Measurements from ENCODE around the gene UPK3A.

Gene UPK3A

GRCh38 chr22:45278125-45278524, 6.6 kb upstream of the UPK3A start:
- Histone ChIP-seq H2AFZ (ENCODE audit: low read length) (no peak overlapping the region), H3K4me1 (ENCODE audit: low read length) (no peaks in the 10 kb centered on the region), H3K4me2 (ENCODE audit: low read depth, low read length) (no peak overlapping the region), H3K9me2 (replicated peaks; ENCODE audit: insufficient read depth, low read length) (no peaks in the 10 kb centered on the region), H3K9ac (ENCODE audit: low read length) (no peak overlapping the region), H3K79me2 (ENCODE audit: low read length) (no peaks in the 10 kb centered on the region), H3K4me3 (ENCODE audit: low read length) (no peak overlapping the region), H3K9me3 (replicated peaks; ENCODE audit: insufficient read depth, low read length) (no peaks in the 10 kb centered on the region), H3K36me3 (replicated peaks; ENCODE audit: insufficient read depth, low read length) (no peaks in the 10 kb centered on the region), H3K27ac (ENCODE audit: low read length) (no peak overlapping the region), H4K20me1 (ENCODE audit: insufficient read depth, low read length) (no peaks in the 10 kb centered on the region), H3K27me3 (replicated peaks; ENCODE audit: insufficient read depth, low read length) (peaks cover 8% of the 10 kb centered on the region), H3F3A (ENCODE audit: insufficient read depth, low read length) (no peaks in the 10 kb centered on the region)
- DNase-seq, result no peak
- TF ChIP-seq EZH2phosphoT487 (IDR thresholded peaks at IDR 0.05; ENCODE audit: low read length) (no peak), CTCF (IDR thresholded peaks at IDR 0.05; ENCODE audit: low read length) (no peak), EZH2 (optimal IDR thresholded peaks at IDR 0.05; ENCODE audit: low read depth, low read length) (no peak)

- Histone ChIP-seq H3K4me2 (ENCODE audit: low read depth, low read length) (no peak overlapping the region), H3K9me3 (replicated peaks; ENCODE audit: insufficient read depth, low read length) (no peaks in the 10 kb centered on the region), H2AFZ (ENCODE audit: low read length) (no peak overlapping the region), H3K9me2 (replicated peaks; ENCODE audit: insufficient read depth, low read length) (no peaks in the 10 kb centered on the region), H3K4me3 (ENCODE audit: low read length) (no peak overlapping the region), H4K20me1 (ENCODE audit: insufficient read depth, low read length) (no peaks in the 10 kb centered on the region), H3K27me3 (replicated peaks; ENCODE audit: insufficient read depth, low read length) (peaks cover 18% of the 10 kb centered on the region), H3K27ac (ENCODE audit: low read length) (no peak overlapping the region), H3K36me3 (replicated peaks; ENCODE audit: insufficient read depth, low read length) (no peaks in the 10 kb centered on the region), H3K79me2 (ENCODE audit: low read length) (no peaks in the 10 kb centered on the region), H3K9ac (ENCODE audit: low read length) (no peak overlapping the region), H3F3A (ENCODE audit: insufficient read depth, low read length) (no peaks in the 10 kb centered on the region), H3K4me1 (ENCODE audit: low read length) (peaks cover 4% of the 10 kb centered on the region; the same call in 1 of the 2 replicates)
- DNase-seq, result no peak
- TF ChIP-seq EZH2phosphoT487 (IDR thresholded peaks at IDR 0.05; ENCODE audit: low read length) (no peak), EZH2 (optimal IDR thresholded peaks at IDR 0.05; ENCODE audit: low read depth, low read length) (no peak), CTCF (IDR thresholded peaks at IDR 0.05; ENCODE audit: low read length) (no peak)
Measured at GRCh38 chr22:45280587-45280980, 4.2 kb upstream of the UPK3A start.

DNA sequence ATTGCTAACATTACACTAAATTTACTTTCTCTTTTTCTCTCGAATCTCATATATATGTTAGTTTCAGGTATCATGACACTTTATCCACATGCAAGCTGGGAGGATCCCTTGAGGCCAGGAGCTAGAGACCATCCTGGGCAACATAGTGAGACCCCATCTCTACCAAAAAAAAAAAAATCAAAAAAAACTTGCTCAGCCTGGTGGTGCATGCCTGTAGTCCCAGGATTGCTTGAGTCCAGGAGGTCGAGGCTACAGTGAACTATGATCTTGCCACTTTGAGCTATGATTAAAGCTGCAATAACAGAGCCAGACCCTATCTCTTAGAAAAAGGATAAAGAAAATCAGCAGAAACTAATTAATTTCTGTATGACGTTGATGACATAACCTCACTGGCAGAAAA, 3.7 kb upstream of the UPK3A start:
- Histone ChIP-seq H3K9me3 (replicated peaks; ENCODE audit: insufficient read depth, low read length) (no peaks in the 10 kb centered on the region), H3K36me3 (replicated peaks; ENCODE audit: insufficient read depth, low read length) (no peaks in the 10 kb centered on the region), H3K4me3 (ENCODE audit: low read length) (no peak overlapping the region), H3K27me3 (replicated peaks; ENCODE audit: insufficient read depth, low read length) (peaks cover 18% of the 10 kb centered on the region), H2AFZ (ENCODE audit: low read length) (no peak overlapping the region), H3K79me2 (ENCODE audit: low read length) (no peaks in the 10 kb centered on the region), H3K4me2 (ENCODE audit: low read depth, low read length) (no peak overlapping the region), H3K9ac (ENCODE audit: low read length) (no peak overlapping the region), H3K27ac (ENCODE audit: low read length) (no peak overlapping the region), H3K4me1 (ENCODE audit: low read length) (peaks cover 4% of the 10 kb centered on the region; the same call in 1 of the 2 replicates), H3F3A (ENCODE audit: insufficient read depth, low read length) (no peaks in the 10 kb centered on the region), H4K20me1 (ENCODE audit: insufficient read depth, low read length) (no peaks in the 10 kb centered on the region), H3K9me2 (replicated peaks; ENCODE audit: insufficient read depth, low read length) (no peaks in the 10 kb centered on the region)
- no peak for TF ChIP-seq CTCF (IDR thresholded peaks at IDR 0.05; ENCODE audit: low read length)
- no peak for TF ChIP-seq EZH2phosphoT487 (IDR thresholded peaks at IDR 0.05; ENCODE audit: low read length)
- no peak for TF ChIP-seq EZH2 (optimal IDR thresholded peaks at IDR 0.05; ENCODE audit: low read depth, low read length)
- no peak for DNase-seq

Data from MM.1S (cell line).